Activated naive CD4-positive, alpha-beta T cell treated with anti-CD3 and anti-CD28 coated beads for 36 hours (primary cell): ENCODE measurements around the gene TAF11L6. TPM values are rescaled to one million over a fixed set of nuclear protein-coding genes. Genes with fewer than 3 reads are reported as not detected.
"Not testable (repeated sequence)": the region's sequence is repeated elsewhere in the genome, so short reads cannot be mapped to it uniquely, and the experiment has no call there.

Experiments
- CTCF ChIA-PET: fragments of 350-600 bp; sonication (Branson Sonifier 250); formaldehyde crosslinking; loops from one replicate; lab custom pipeline; 2021; ENCODE audit warnings: antibody characterized with exemption; lab: Charles Lee
- DNase-seq: peaks from one replicate; pipeline ENCODE4 v3.0.0-alpha.2; 2020
- H3K27ac Mint-ChIP-seq: one replicate; pipeline ENCODE4 v1.8.0; 2021; ENCODE audit warnings: mild to moderate bottlenecking, mixed read lengths
- H3K27me3 Mint-ChIP-seq: one replicate; pipeline ENCODE4 v1.8.0; 2021; ENCODE audit warnings: low read depth, mixed read lengths
- H3K36me3 Mint-ChIP-seq: one replicate; pipeline ENCODE4 v1.8.0; 2021; ENCODE audit warnings: low read depth, mixed read lengths
- H3K4me1 Mint-ChIP-seq: one replicate; pipeline ENCODE4 v1.8.0; 2021; ENCODE audit warnings: low read depth, mixed read lengths
- H3K4me3 Mint-ChIP-seq: one replicate; pipeline ENCODE4 v1.8.0; 2021; ENCODE audit warnings: mild to moderate bottlenecking, moderate library complexity, mixed read lengths
- H3K9me3 Mint-ChIP-seq: one replicate; pipeline ENCODE4 v1.8.0; 2021; ENCODE audit warnings: mixed read lengths
- intact Hi-C: fragments of 100-400 bp; cut with micrococcal nuclease; formaldehyde crosslinking; loops from one replicate; pipeline ENCODE4 v1.15.1; 2023
- total RNA-seq, 2 experiments: library from RNA; stranded (reverse); gene quantifications; one replicate each; pipeline ENCODE4 v1.2.3, GENCODE V29; 2021

Gene TAF11L6
- total RNA-seq, result not detected

- CTCF ChIA-PET, H3K36me3 Mint-ChIP-seq, H3K4me3 Mint-ChIP-seq, intact Hi-C loops, H3K4me1 Mint-ChIP-seq, H3K27me3 Mint-ChIP-seq, H3K9me3 Mint-ChIP-seq, DNase-seq, H3K27ac Mint-ChIP-seq: not testable (repeated sequence)
These were observed at the start of gene TAF11L6 for GRCh38 chr5:17528369-17528768. TSS of gene TAF11L6 (plus strand) at chr5:17528669.

GRCh38 chr5:17481378-17481777 is 47.1 kb upstream of the TAF11L6 start:
- CTCF ChIA-PET, result no interaction called here
- DNase-seq, result no peak
- H3K36me3 Mint-ChIP-seq, result no peaks in the 10 kb centered on the region
- H3K27me3 Mint-ChIP-seq, result no peaks in the 10 kb centered on the region
- no peaks in the 10 kb centered on the region for H3K4me1 Mint-ChIP-seq
- no peaks in the 10 kb centered on the region for H3K9me3 Mint-ChIP-seq
- no peak overlapping the region for H3K27ac Mint-ChIP-seq
- intact Hi-C loops, result no loop called here
- H3K4me3 Mint-ChIP-seq, result no peak overlapping the region

GRCh38 chr5:17482790-17483189 is 45.7 kb upstream of the TAF11L6 start:
- H3K4me1 Mint-ChIP-seq, result no peaks in the 10 kb centered on the region
- H3K36me3 Mint-ChIP-seq, result no peaks in the 10 kb centered on the region
- DNase-seq, result no peak
- no peak overlapping the region for H3K27ac Mint-ChIP-seq
- no peaks in the 10 kb centered on the region for H3K27me3 Mint-ChIP-seq
- no peaks in the 10 kb centered on the region for H3K9me3 Mint-ChIP-seq
- CTCF ChIA-PET, result no interaction called here
- intact Hi-C loops, result no loop called here
- no peak overlapping the region for H3K4me3 Mint-ChIP-seq

- H3K9me3 Mint-ChIP-seq, intact Hi-C loops, H3K4me3 Mint-ChIP-seq, H3K27ac Mint-ChIP-seq, H3K36me3 Mint-ChIP-seq, DNase-seq, CTCF ChIA-PET, H3K4me1 Mint-ChIP-seq, H3K27me3 Mint-ChIP-seq: not testable (repeated sequence)
These were observed 41.9 kb upstream of the TAF11L6 start for GRCh38 chr5:17486464-17487173.

GRCh38 chr5:17487174-17487512 is 41.3 kb upstream of the TAF11L6 start:
- no peak for DNase-seq
- Mint-ChIP-seq H3K27ac (no peak overlapping the region), H3K4me1 (no peaks in the 10 kb centered on the region), H3K9me3 (peaks cover 2% of the 10 kb centered on the region), H3K27me3 (no peaks in the 10 kb centered on the region), H3K36me3 (no peaks in the 10 kb centered on the region), H3K4me3 (no peak overlapping the region)
- intact Hi-C loops, result no loop called here
- CTCF ChIA-PET, result no interaction called here

GRCh38 chr5:17491257-17491656 is 37.2 kb upstream of the TAF11L6 start:
- peaks cover 12% of the 10 kb centered on the region for H3K9me3 Mint-ChIP-seq
- H3K27ac Mint-ChIP-seq, CTCF ChIA-PET, H3K27me3 Mint-ChIP-seq, intact Hi-C loops, H3K4me1 Mint-ChIP-seq, DNase-seq, H3K4me3 Mint-ChIP-seq, H3K36me3 Mint-ChIP-seq: not testable (repeated sequence)

GRCh38 chr5:17492770-17493169 is 35.7 kb upstream of the TAF11L6 start:
- intact Hi-C loops, result no loop called here
- DNase-seq, result no peak
- Mint-ChIP-seq H3K27me3 (no peaks in the 10 kb centered on the region), H3K4me1 (no peaks in the 10 kb centered on the region), H3K9me3 (peaks cover 12% of the 10 kb centered on the region), H3K4me3 (no peak overlapping the region), H3K27ac (no peak overlapping the region), H3K36me3 (no peaks in the 10 kb centered on the region)
- CTCF ChIA-PET, result no interaction called here

GRCh38 chr5:17497446-17497845 is 31.0 kb upstream of the TAF11L6 start:
- CTCF ChIA-PET, result no interaction called here

GRCh38 chr5:17497931-17498330 is 30.5 kb upstream of the TAF11L6 start, which contains the start of gene TAF11L2:
TSS of gene TAF11L2 (plus strand) at chr5:17498231.
- not testable (repeated sequence) for H3K4me3 Mint-ChIP-seq, H3K36me3 Mint-ChIP-seq, H3K4me1 Mint-ChIP-seq

More at GRCh38 chr5:17497446-17497845, 31.0 kb upstream of the TAF11L6 start:
- DNase-seq, result no peak
- H3K9me3 Mint-ChIP-seq, result peaks cover 15% of the 10 kb centered on the region
- H3K36me3 Mint-ChIP-seq, result no peaks in the 10 kb centered on the region
- intact Hi-C loops, result no loop called here
- no peaks in the 10 kb centered on the region for H3K27me3 Mint-ChIP-seq
- no peak overlapping the region for H3K4me3 Mint-ChIP-seq
- no peaks in the 10 kb centered on the region for H3K4me1 Mint-ChIP-seq
- no peak overlapping the region for H3K27ac Mint-ChIP-seq

GRCh38 chr5:17511775-17512325 is 16.6 kb upstream of the TAF11L6 start:
- Mint-ChIP-seq H3K4me1 (no peaks in the 10 kb centered on the region), H3K4me3 (no peak overlapping the region), H3K36me3 (no peaks in the 10 kb centered on the region), H3K27me3 (peaks cover 1% of the 10 kb centered on the region), H3K9me3 (no peaks in the 10 kb centered on the region), H3K27ac (no peak overlapping the region)
- no peak for DNase-seq
- intact Hi-C loops, result no loop called here
- CTCF ChIA-PET, result no interaction called here

More at GRCh38 chr5:17497931-17498330, 30.5 kb upstream of the TAF11L6 start, which contains the start of gene TAF11L2:
- DNase-seq, H3K27ac Mint-ChIP-seq, intact Hi-C loops, CTCF ChIA-PET, H3K27me3 Mint-ChIP-seq: not testable (repeated sequence)
- H3K9me3 Mint-ChIP-seq, result peaks cover 10% of the 10 kb centered on the region

- H3K4me1 Mint-ChIP-seq, H3K27ac Mint-ChIP-seq, H3K9me3 Mint-ChIP-seq, H3K4me3 Mint-ChIP-seq, H3K27me3 Mint-ChIP-seq, CTCF ChIA-PET, intact Hi-C loops, DNase-seq, H3K36me3 Mint-ChIP-seq: not testable (repeated sequence)
These were observed 10.9 kb upstream of the TAF11L6 start for GRCh38 chr5:17517526-17517925.

- H3K27ac Mint-ChIP-seq, H3K4me1 Mint-ChIP-seq, H3K4me3 Mint-ChIP-seq, intact Hi-C loops, DNase-seq, H3K36me3 Mint-ChIP-seq, H3K27me3 Mint-ChIP-seq, CTCF ChIA-PET, H3K9me3 Mint-ChIP-seq: not testable (repeated sequence)
These were observed 10.4 kb upstream of the TAF11L6 start, which contains the start of gene TAF11L3 for GRCh38 chr5:17518067-17518466. TSS of gene TAF11L3 (plus strand) at chr5:17518367.

GRCh38 chr5:17519508-17519907 is 9.0 kb upstream of the TAF11L6 start:
- CTCF ChIA-PET, H3K27me3 Mint-ChIP-seq: not testable (repeated sequence)

More at GRCh38 chr5:17519508-17519907, 9.0 kb upstream of the TAF11L6 start:
- H3K27ac Mint-ChIP-seq, H3K4me1 Mint-ChIP-seq, DNase-seq, H3K36me3 Mint-ChIP-seq, H3K4me3 Mint-ChIP-seq, intact Hi-C loops, H3K9me3 Mint-ChIP-seq: not testable (repeated sequence)
